Type B pancreatic cell (in vitro differentiated cells): ENCODE data around the gene SPNS2. TPM values are rescaled to one million over a fixed set of nuclear protein-coding genes. Genes with fewer than 3 reads are reported as not detected.

Experiments
- DNase-seq: peaks from one replicate; pipeline ENCODE4 v3.0.0; 2021; ENCODE audit warnings: mixed read lengths; ENCODE audit not compliant: unreplicated experiment; ENCODE audit errors: extremely low spot score
- H3K27ac Mint-ChIP-seq: 2 replicates; pipeline ENCODE4 v1.8.0; 2021; ENCODE audit warnings: mild to moderate bottlenecking, mixed read lengths
- H3K27me3 Mint-ChIP-seq: 2 replicates; pipeline ENCODE4 v1.8.0; 2021; ENCODE audit warnings: mixed read lengths
- H3K36me3 Mint-ChIP-seq: 2 replicates; pipeline ENCODE4 v1.8.0; 2021; ENCODE audit warnings: mixed read lengths
- H3K4me1 Mint-ChIP-seq: one replicate; pipeline ENCODE4 v1.8.0; 2021; ENCODE audit warnings: mixed read lengths; ENCODE audit not compliant: unreplicated experiment
- H3K4me3 Mint-ChIP-seq: 2 replicates; pipeline ENCODE4 v1.8.0; 2021; ENCODE audit warnings: mild to moderate bottlenecking, mixed read lengths
- H3K9me3 Mint-ChIP-seq: 2 replicates; pipeline ENCODE4 v1.8.0; 2021; ENCODE audit warnings: mixed read lengths
- total RNA-seq: library from RNA; stranded (reverse); gene quantifications from 2 replicates; pipeline ENCODE4 v1.2.1, GENCODE V29; 2021; ENCODE audit warnings: low replicate concordance
- TF ChIP-seq, protein P1 (sequence below): fragments of 200-600 bp; sonication (generic); conservative IDR thresholded peaks from 2 replicates; pipeline ENCODE4 v1.5.0; 2021; ENCODE audit warnings: antibody characterized with exemption, mild to moderate bottlenecking

Gene SPNS2
- total RNA-seq, 1 donor from 2014 or later: 16.1 TPM

DNA sequence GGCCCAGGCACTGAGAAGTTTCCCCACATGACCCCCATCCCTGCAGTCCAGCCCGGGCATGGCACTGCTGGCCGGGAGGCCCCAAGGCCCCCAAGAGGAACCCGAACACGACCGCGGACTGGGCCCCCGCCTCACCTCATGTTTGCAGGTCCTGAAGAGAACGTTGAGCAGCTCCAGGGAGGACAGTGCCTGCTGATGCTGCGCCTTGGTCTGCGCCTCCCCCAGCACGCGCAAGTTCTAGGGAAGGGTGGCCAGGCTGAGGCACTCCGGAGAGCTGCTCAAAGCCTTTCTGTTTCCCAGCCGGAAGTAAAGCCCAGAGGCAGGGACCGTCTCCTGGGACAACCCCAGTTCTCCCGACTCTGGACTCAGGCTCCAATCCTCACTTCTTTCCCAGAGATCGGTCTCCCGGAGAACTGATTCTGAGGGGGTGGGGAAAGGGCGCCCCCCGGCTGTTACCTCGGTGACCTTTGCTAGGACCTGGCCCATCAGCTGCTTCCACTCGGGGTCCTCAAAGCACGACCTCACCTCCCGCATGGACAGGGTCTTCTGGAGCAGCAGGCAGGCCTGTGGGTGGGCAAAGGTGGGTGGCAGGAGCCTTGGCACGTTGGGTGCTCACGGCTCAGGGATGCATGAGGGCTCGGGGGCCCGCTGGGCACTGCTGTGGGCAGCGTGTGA, 42.8 kb downstream of the SPNS2 start:
- DNase-seq: no peak
- no peaks in the 10 kb centered on the region for H3K36me3 Mint-ChIP-seq
- no peak overlapping the region for H3K4me3 Mint-ChIP-seq
- TF ChIP-seq, protein P1, sequence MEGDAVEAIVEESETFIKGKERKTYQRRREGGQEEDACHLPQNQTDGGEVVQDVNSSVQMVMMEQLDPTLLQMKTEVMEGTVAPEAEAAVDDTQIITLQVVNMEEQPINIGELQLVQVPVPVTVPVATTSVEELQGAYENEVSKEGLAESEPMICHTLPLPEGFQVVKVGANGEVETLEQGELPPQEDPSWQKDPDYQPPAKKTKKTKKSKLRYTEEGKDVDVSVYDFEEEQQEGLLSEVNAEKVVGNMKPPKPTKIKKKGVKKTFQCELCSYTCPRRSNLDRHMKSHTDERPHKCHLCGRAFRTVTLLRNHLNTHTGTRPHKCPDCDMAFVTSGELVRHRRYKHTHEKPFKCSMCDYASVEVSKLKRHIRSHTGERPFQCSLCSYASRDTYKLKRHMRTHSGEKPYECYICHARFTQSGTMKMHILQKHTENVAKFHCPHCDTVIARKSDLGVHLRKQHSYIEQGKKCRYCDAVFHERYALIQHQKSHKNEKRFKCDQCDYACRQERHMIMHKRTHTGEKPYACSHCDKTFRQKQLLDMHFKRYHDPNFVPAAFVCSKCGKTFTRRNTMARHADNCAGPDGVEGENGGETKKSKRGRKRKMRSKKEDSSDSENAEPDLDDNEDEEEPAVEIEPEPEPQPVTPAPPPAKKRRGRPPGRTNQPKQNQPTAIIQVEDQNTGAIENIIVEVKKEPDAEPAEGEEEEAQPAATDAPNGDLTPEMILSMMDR: no peak
- no peaks in the 10 kb centered on the region for H3K4me1 Mint-ChIP-seq
- H3K27me3 Mint-ChIP-seq: no peaks in the 10 kb centered on the region
- no peak overlapping the region for H3K27ac Mint-ChIP-seq
- H3K9me3 Mint-ChIP-seq: no peaks in the 10 kb centered on the region

DNA sequence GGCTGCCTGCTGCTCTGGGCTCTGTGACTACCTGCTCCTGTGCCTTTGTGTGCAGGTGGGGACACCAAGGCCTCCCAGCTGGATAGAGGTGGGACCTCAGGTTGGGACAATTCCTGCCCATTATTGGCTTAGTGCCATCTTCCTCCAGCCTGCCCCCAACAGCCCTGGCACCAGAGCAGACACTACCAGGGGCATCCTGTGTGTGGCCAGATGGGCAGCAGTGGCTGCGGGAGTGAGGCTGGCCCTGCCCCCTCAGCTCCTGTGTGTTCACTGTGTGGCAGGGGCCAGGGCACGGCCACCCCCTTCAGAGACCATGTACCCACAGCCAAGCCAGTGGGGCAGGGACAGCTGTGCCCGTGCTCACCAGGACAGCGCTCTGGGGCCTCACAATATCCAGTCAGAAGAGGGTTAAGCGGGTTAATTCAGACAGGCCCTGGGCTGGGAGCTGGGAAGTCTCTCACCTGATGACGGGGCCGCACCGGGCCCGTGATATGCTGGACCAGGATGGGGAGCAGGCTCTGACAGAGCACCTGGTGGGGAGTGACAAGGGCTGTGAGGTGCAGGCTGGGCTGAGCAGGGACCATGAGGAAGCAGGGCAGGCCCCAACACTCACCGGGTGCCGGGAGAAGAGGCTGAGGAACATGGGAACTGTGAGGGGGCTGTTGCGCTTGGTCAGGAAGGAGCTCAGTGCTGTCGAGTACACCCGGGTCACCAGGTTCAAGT, 43.5 kb downstream of the SPNS2 start:
- TF ChIP-seq, protein P1: no peak
- no peak for DNase-seq
- H3K36me3 Mint-ChIP-seq: peaks cover under 1% of the 10 kb centered on the region
- no peak overlapping the region for H3K4me3 Mint-ChIP-seq
- no peaks in the 10 kb centered on the region for H3K9me3 Mint-ChIP-seq
- H3K4me1 Mint-ChIP-seq: no peaks in the 10 kb centered on the region
- H3K27me3 Mint-ChIP-seq: no peaks in the 10 kb centered on the region
- no peak overlapping the region for H3K27ac Mint-ChIP-seq

DNA sequence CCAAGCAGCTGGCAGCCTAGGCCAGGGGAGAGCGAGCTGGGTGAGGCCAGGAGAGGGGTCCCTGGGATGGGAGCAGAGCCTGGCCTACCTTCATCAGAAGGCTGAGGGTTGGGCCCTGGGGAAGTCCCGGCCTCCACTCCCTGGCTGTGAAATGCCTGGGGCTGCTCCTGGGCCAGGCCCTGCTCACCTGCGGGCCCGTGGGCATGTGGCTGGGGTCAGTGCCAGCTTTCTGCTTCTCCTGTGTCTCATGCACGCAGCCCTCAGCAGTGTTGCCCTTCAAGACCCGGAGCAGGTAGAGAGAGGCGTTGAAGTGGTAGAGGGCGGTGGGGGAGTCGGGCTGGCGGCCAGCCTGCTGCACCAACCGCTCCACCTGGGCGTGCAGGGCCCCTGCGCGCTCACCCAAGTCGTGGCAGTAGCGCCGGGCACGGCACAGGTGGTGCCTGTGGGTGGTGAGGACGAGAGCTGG, 44.1 kb downstream of the SPNS2 start:
- no peak for DNase-seq
- Mint-ChIP-seq H3K9me3 (no peaks in the 10 kb centered on the region), H3K36me3 (peaks cover 3% of the 10 kb centered on the region), H3K4me1 (no peaks in the 10 kb centered on the region), H3K27ac (no peak overlapping the region), H3K4me3 (no peak overlapping the region), H3K27me3 (no peaks in the 10 kb centered on the region)
- TF ChIP-seq, protein P1: no peak

DNA sequence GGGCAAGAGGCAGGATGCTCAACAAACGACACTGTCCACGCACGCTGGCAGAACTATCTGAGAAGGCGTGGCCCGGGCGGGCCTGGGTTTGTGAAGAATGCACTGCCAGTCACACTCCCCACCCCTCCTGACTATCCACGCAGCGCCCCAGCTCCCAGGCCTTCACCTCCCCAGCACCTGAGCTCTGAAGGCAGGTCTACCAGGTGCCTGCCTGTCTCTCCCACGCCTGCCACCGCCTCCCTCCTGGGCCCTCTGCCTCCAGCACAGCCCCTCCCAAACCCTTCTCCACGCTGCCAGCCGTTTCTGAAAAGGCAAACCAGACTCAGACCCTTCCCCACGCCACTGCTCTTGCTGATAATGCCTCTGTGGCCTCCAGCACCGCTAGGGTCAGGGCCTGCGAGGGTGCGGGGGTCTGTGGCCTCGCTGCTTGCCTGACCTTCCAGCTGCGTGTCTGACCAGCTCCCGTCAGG, 44.9 kb downstream of the SPNS2 start:
- Mint-ChIP-seq H3K36me3 (peaks cover 3% of the 10 kb centered on the region), H3K9me3 (no peaks in the 10 kb centered on the region), H3K27me3 (no peaks in the 10 kb centered on the region), H3K4me3 (no peak overlapping the region), H3K27ac (peak overlapping the region; percentile 43), H3K4me1 (no peaks in the 10 kb centered on the region)
- TF ChIP-seq, protein P1: no peak
- DNase-seq: no peak

DNA sequence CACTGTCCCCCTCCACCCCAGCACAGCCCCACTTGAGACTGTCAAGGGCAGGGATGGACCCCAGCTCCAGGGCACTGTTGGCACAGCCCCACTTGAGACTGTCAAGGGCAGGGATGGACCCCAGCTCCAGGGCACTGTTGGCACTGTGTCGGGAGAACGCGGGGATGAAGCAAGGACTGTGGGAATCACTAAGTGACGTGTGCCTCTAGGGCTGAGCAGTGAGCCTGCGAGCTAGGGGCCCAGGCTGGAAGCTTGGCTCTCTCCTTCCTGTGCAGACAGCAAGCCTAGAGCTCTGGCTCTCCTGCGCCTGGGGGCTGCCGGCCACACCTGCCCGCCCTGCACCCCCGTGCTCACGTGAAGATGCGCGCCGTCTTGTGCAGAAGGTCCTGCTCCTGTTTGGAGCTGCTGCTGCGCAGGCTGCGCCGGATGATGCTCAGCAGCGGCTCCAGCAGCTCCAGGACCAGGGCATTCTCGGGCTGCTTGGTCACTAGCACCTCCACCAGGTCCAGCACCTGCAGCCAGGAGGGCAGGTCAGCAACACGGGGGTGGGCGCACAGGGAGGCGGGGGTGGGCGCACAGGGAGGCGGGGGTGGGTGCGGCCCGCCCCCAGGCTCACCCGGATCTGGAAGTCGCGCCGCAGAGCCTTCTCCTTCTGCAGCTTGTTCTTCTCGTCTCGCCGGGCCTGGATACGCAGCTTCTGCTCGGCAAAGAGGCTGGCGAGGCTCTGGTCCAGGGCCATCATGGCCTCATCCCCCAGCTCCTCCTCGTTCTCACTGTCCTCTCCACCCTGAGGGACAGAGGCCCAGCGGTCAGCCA, 45.7 kb downstream of the SPNS2 start:
- no peak for DNase-seq
- Mint-ChIP-seq H3K27ac (peak overlapping the region; percentile 43), H3K9me3 (no peaks in the 10 kb centered on the region), H3K36me3 (peaks cover 3% of the 10 kb centered on the region), H3K4me3 (no peak overlapping the region), H3K27me3 (no peaks in the 10 kb centered on the region), H3K4me1 (no peaks in the 10 kb centered on the region)
- TF ChIP-seq, protein P1: no peak
